GM19372 (cell line): Measurements from ENCODE around the gene MYMK.

Experiments
- ATAC-seq: cut with Tn5 transposase; IDR thresholded peaks from one replicate; pipeline ENCODE4 v1.9.1; 2021; ENCODE audit warnings: mild to moderate bottlenecking, low read depth, moderate library complexity; ENCODE audit not compliant: unreplicated experiment

The MYMK gene

DNA sequence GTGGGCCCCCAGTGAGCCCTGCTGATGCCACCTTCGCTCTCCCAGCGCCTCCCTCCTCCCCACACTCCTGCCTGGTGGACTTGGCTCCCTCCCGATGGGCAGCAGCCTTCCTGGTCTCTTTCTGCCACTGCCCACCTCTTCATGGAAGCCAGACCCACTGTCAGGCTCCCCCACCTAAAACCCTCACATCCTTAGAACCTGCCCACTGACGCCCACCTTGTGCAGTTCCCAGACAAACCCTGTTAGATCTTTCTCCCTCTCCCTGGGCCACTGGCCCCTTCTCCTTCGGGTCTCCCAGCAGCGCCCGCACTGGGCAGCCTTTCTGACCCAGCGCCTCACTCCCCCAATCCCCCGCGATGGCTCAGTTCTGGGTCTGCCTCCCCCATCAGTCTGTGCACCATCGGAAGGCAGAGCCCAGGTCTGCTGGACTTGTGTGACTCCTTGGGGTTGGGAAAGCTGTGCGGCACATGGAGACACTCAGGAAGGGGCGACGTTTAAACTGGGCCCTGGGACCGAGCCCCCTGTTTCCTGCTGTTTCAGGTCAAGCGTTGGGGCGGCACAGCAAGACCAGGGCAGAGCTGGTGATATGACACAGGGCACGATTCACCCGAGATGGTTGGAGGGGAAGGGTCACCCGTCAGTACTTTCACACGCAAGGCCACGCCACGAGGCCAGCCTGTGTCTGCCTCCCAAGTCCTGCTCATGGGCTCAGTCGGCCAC lies 17.4 kb downstream of the MYMK start:
- ATAC-seq, result no peak

DNA sequence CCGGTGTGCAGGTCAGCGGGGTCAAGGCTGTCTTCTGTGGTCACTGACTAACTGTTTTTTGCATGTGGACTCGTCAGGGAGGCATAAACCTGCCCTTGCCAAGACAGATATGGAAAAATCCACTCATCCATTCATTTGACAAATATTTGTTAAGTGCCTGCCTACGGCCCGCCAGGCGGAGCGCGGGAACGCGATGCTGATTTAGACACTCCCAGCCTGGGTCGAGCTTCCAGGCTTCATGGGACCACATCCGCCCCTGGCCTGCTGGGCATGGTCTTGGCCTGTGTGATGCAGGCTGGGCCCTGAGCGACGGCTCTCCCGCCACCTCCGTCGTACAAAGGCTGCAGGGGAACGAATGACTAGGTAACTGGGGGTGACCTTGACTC lies 18.1 kb downstream of the MYMK start:
- no peak for ATAC-seq

DNA sequence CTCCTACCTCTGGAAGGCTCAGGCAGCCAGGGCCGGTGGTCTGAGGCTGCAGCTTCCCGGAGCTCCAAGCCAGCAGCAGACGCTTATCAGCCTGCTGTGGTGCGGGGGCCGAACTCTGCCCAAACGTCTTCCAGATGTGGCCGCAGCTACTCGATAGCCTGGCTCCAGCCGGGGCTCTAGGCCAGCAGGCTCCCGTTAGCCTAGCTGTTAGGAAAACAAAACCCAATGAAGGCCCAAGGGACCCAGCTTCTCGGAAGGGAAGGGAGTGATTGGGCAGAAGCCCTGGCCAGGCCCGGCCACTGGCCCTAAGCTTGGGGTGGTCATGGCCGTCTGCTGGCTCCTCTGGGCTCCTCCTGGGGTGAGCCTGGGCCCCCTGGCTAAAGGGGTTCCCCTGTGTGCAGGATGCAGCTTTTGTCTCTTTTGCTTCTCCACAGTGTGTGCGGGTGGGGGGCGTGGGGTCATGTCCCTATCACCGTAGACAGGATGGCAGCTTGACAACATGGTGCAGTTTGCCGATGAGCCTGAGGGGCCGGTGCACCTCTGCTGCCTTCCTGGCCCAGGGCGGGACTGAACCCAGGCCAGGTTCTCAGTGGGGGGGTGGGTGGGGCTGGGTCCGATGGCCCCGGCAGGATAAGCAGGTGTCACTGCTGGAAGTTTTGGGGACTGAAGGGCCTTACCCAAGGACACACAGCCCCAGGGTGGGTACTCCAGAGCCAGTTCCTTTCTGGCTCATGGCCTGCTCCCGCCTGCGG lies 18.7 kb downstream of the MYMK start:
- no peak for ATAC-seq

DNA sequence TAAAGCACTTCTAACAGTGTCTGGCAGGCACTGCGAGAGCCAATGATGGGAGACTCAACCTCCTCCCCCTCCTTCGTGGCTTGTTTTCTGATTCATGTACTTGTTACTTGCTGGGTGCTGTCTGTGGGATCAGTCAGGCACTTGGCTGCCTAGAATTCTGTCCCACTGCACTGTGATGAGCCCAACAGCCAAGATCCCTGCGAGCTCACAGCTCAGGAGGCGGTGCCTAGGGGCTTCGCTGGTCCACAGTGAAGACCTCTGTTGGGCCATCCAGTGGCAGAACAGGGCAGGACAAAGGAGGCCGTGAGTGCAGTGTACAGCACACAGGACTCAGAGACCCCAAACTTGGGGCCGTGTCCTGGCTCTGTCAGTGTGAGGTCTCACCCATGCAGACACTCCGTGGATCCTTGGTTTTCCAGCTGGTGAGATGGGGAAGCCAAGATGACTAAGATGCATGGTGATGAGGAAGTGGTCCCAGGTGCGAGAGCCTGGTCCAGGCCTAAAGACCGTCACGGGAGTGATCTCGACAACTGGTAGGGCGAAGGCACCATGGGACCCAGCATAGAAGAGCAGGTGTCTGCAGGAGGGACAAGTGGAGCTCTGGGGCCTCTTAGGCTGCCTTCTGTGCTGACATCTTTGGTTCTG lies 19.5 kb downstream of the MYMK start:
- ATAC-seq, result no peak

DNA sequence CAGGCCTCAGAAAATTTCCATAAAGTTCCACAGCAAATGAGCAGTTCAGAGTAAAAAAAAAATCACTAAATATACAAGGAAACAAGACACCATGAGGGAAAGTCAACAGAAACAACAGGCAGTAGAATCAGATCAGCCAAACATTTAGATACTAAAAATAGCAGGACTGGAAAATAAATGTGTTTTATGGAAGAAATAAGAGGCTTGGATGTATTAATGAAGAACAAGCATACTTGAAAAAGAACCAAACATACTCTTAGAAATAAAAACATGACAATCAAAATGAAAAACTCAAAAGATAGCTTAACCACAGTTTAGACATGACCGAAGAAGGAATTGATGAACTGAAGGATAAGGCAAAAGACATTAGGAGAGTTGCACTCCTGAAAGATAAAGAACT lies 22.6 kb downstream of the MYMK start:
- ATAC-seq, result no peak

DNA sequence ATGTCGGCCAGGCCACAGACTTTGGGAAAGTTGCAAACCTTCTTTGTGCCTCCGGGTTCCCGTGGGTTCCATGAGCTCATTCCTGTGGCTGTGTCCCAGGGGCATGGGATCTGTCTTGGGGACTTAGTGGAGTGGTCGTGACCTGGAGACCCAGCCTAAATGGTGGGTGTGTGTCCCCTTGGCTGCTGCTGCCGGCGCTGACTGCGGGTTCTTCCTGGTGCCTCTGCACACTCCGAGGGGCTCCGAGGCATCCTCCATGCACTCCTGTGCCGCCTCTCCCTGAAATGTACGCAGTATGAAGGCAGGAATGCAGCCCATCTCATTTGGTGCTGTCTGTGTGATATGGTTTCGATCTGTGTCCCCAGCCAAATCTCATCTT lies 24.9 kb downstream of the MYMK start:
- ATAC-seq, result no peak

DNA sequence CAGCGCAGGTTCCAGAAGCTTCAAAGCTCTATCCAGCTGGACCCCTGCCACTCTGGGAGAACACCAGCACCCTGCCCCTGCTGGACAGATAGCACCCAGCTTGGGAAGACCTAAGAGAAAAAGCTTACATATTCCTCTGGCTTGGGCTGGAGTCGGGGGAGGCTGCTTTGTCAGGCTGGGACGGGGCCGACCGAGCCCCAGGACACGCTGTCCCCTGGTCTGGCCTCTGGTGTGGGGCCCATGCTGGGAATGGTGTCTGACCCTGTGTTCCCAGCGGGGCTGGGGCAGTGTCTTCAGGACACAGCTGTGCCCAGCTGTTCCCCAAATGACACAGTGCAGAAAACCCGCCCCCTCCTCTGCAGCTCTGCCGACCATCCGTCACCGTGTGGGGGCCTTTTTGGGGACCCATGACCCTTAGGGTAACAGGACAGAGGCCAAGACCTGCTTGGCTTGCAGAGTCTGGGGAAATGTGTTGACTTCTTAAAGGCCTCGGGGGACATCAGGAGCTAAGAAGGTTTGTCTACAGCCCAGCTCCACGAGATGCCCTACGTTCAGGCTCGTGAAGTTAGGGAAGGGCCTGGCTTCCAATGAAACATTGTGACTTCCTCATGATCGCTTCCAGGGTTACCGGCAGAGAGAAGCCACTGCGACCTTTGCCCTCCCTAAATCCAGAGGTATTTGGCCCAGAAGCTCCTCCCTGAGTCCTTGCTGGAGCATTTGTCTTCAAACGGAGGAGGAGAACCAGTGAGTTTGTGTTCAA lies 25.4 kb downstream of the MYMK start:
- no peak for ATAC-seq

DNA sequence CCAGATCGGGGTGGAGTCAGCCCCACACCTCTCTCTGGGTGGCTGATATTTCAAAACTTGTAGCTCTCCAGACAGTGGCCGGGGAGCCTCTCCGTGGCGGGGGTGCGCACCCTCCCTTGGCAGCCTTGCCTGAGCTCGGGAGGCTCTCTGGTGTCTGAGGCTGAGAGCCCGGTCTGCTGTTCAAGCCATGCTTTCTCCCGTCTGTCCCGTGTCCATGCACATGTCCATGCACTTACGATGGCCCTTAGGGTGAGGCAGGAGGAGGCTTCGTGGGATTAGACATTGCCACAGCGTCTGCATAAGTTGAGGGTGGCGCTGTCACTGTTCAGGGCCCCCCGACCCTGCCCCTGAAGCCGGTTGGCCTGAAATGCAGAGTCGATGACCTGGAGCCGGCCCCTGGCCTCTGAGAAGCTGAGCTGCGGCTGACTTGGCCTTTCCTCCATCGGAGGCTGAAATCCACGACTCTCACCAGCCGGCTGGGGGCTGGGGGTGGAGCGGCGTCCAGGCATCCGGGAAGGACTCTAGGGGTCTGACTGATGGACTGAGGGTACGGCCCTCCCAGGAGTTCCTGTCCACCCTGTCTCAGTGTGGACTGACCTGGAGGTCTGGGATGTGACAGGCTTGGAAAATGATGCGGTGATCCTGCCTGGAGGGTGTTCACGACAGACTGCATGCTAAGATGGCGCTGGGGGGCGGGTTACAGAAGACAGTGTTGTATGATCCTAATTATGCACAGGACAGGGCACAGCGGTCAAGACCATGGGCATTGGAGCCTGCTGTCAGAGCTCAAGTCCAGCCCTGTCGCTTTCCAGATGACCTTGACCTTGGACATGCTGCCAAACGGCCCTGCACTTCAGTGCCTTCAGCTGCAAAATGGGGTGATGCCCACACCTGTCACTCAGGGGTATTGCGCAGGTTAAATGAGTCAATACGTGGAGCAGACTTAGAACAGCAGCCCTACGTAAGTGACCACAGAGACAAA lies 27.6 kb downstream of the MYMK start:
- no peak for ATAC-seq

DNA sequence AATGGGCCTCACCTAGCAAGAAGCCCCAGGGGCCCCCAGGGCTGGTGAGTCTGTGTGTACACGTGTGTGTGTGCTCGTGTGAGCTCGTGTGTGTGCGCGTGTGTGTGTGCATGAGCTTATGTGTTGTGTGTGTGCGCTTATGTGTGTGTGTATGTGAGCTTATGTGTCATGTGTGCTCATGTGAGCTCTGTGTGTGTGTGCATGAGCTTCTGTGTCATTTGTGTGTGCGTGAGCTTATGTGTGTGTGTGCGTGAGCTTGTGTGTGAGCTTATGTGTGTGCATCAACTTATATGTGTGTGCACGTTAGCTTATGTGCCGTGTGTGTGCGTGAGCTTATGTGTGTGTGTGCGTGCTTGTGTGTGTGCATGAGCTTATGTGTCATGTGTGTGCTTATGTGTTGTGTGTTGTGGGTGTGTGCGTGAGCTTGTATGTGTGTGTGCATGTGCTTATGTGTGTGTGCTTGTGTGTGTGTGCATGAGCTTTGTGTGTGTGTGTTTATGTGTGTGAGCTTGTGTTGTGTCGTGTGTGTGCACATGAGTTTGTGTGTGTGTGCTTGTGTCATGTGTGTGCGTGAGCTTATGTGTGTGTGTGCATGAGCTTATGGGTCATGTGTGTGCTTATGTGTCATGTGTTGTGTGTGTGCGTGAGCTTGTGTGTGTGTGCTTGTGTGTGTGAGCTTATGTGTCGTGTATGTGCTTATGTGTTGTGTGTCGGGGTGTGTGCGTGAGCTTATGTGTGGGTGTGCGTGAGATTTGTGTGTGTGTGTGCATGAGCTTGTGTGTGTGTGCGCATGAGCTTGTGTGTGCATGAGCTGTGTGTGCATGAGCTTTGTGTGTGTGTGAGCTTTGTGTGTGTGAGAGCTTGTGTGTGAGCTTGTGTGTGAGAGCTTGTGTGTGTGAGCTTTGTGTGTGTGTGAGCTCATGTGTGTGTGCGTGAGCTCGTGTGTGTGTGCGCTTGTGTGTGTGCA lies 29.1 kb downstream of the MYMK start:
- ATAC-seq, result no peak

DNA sequence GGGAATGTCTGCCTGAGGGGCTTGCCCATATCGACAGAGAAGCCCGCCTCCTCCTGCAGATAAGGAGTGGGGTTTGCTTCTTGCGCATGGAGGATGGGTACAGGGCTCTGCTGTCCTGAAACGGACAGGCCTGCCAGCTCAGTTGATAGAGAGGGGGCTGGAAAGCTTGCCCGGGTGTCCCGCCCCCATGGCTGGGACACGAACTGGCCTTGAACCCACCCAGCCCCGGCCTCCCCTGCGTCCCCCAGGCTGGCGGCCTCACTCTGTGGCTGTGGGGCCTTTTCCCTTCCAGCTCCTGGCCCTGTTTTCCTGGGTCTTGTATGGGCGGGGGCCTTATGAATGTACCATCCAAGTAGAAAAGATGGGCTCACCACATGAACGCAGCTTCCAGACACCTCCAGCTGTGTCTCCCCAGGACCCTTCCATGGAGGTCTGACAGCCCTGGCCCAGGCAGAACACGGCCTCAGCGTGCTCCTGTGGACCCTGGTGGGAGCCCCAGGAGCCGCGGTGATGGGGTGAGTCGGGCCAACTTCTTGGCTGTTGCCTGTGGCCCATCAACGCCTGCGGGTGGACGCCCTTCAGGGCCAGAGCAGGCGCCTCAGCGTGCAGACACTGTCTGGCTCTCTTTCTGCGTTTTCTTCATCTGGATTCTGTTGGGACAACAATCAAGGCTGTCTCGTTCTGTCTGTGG lies 30.0 kb downstream of the MYMK start:
- ATAC-seq, result no peak

DNA sequence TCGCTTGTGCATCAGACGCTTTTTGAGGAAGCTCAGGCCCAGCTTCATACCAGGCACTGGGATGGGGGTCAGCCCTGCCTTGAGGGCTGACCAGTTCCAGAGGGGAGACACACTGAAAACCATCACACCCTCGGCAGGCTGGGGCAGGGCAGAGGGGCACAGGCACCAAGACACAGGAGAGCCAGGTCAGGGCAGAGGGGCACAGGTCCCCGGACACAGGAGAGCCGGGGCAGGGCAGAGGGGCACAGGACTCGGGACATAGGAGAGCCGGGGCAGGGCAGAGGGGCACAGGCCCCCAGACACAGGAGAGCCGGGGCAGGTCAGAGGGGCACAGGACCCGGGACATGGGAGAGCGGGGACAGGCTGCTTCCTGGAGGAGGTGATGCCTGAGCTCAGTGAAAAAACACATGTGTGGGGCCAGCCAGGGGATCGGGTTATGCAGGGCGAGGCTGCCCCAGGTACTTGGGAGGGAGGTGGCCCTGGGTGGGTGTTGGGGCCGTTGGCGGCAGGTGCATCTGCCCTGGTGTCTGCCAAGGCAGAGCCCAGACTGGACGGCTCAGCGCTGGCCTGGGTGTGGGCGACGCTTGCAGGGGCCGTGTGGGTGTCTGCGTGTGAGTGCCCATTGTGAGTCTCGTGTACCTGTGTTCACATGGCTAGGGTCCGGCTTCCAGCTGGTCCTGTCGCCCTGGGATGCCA lies 30.8 kb downstream of the MYMK start:
- no peak for ATAC-seq

DNA sequence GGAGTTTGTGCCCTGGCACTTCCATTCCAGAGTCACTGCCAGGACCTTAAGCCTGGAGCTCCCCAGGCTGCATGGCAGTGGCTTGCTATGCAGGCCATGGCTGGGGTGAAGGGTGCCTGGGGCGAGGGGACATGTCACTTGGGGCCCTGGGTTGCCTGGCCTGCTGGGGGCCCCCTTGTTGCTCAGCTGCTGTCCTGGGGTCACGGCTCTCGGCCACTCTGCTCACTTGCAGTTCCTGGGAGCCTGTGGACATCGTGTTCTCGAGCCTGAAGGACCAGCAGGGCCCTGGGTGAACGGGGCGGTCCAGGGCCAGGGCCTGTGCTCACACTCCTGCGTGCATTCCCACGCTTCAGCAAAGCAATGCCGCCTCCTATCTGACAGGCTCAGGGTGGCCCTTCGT lies 31.3 kb downstream of the MYMK start:
- ATAC-seq, result no peak

DNA sequence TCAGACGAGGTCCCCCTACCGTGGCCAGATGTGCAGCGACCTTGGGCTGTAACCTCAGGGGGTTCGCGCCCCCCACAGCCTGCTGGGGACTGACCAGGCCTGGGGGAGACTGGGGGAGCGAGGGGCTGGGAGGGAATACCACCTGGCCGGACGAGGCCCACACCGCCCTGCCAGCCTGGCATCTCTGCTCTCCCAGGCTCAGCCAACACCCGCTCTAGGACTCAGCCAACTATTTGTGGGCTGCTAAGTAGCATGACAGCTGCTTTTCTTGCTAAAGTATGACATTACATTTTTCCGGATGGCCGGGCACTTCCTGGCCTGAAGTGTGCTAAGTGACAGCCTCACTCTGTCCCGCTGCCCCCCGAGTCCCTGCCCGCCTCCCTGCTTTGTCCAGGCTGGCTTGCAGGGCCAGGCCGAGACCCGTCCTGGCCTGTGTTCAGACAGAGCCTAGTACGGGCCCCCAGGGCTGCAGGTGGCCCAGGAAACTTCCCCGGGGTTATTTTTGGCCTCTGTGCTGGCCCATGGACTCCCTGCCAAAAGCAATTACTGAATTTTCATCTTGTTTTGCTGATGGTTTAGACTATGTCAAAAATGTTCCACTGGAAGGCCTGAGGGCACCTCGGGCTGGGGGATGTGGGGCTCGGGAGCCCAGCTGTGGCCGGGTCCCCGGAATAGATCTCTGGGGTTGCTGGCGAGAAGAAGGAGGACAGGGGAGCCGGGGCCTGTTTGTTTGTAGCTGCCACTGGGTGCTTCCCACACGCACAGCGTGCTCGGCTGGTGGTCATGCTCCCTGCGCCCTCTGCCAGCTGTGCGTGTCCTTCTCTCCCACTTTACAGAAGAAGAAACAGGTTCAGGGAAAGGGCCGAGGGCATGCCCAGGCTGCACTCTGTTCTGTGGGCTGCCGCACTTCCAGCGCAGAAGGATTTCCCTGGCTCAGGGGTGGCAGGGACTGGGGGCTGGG lies 32.4 kb downstream of the MYMK start:
- no peak for ATAC-seq

DNA sequence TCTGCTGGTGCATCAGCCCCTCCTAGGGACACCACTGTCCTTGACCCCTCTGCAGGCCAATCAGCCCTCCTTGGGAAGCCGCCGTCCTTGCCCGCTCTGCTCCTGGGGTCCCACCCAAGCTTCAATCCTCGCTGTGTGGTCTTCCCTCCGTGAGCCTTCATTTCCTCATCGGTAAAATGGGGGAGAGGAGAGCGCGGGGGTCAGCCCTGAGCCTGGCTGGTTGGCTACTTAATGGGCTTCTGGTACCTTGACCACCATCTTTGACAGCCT lies 33.2 kb downstream of the MYMK start:
- no peak for ATAC-seq

DNA sequence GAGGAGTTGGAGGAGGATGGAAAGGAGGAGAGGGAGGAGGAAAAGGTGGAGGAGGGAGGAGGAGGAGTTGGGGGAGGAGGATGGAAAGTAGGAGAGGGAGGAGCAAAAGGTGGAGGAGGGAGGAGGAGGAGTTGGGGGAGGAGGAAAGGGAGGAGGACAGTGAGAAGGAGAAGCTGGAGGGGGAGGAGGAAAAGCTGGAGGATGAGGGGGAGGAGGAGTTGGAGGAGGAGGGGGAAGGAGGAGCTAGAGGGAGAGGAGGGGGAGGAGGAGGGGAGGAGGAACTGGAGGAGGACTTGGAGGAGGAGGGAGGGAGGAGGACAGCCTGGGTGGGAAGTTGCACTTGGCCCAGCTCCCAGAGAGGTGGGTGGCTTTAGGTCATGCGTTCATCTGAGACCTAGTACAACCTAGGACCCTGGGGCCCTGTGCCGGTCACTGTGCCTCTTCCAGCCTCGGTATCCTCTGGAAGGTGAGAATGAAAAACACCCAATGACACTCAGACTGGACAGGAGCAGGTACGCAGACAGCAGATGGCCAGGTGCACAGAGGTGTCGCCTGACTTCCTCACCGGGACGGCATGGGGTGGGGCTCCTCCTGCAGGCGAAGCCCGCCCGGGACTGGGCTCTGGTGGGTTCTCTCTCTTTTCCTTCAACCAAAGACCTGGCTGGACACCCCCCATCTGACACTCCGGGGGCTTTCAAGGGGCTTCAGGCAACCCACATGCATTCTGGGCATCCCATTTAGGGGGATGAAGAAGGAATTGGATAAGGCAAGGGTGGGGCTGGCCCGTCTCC lies 33.7 kb downstream of the MYMK start:
- ATAC-seq, result no peak

DNA sequence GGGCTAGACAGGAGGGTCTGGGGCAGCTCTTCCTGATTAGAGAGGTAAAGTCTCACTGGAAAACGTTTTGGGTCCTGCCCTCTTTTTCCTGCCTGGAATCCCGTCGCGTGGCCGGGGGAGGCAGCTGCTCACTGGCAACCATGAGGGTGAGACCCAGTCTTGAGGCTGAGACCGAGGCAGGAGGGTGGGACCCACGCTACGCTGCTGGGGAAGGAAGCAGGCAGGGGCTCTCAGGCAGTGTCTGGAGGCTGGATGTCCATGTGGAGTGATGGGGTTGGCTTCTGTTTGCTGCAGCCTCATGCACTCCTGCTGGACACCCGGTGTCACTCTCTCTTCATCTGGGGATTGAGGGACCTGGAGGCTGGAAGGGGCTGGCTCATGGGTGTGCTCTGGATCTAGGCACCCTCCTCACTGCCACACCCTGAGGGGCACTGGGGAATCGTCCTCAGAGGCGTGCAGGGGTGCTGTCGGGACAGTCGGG lies 34.5 kb downstream of the MYMK start:
- ATAC-seq, result no peak
